NCI-H1694 treated with DMSO at 0.1 percent for 48 hours (cell line): ENCODE results near the gene PLEKHA8.
A peak's percentile ranks its signal among the peaks of the same experiment; 100 is the strongest.

Source experiments
- DNase-seq: peaks from one replicate; lab custom pipeline; 2025; lab: John Stamatoyannopoulos, UW

Gene PLEKHA8

DNA sequence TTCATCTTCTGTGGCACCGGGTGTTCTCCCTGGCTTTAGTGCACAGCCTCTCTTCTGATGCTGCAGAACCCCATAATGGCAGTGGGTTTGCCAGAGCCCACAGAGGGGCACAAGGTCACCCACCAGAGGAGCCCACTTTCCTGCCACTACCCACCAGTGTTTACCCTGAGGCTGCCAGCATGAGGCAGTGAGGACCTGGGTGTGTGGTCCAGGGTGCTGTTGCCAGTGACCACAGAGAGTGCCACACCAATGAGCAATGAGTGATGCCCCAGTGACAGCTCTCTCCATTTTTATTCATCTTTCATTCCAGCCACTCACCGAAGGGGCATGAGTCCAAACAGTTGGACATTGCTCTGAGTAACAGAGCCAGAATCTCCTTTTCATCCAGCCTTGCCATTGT lies 141.4 kb downstream of the PLEKHA8 start:
- DNase-seq: no peak

DNA sequence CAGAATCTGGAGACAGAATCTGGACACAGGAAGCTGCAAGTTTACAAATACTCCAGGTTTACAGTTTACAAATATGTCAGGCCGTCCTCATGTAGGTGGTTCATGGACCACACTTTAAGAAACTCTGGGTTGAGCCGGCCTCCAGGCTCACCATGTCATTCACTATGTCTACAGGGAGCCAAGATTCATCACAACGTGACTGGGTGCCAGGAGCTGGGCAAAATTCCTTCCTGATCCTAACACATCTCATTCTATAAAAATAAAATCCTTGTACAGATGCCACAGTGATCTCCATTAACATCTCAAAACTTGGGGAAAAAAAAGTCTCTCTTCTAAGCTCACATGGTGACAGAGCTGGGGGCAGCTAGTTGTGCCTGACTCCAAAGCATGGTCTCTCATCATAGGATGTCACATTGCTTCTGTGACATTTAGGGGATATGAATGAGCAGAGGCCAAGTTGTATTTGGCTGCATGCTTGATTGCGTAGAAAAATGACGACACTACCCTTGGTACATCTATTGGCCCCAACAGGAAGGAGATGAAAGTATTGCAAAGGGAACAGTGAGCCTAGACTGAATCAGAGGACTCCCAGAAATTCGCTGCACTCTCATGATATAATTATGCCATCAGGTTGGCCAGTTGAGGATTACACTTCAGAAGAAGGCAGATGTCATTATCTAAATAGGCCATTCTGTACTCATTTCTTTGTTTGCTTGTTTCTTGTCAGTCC lies 142.4 kb downstream of the PLEKHA8 start:
- no peak for DNase-seq

DNA sequence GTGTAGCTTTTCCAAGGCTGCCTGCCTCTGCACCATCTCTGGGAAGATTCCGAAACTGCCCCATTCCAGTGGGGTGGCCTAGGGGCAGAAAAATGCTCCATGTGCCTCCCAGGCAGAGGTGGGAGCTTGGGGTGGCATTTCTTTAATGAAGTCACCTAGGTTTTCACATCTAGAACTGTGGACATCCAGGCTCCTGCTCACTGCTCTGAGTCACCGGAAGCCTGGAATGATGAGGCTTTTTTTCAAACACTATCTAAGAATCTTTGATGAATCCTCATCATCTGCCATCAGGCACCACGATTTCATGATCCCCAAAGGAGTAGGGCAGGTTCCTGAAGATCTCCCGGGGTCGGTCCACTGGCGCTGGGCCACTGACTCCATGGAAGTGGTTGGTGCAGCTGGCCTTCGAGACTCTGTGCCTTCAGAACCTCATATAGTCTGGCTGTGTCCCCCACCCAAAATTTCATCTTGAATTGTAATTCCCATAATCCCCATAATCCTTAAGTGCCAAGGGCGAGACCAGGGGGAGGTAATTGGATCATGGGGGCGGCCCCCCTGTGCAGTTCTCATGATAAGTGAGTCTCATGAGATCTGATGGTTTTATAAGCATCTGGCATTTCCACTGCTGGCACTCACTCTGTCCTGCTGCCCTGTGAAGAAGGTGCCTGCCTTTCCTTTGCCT lies 143.7 kb downstream of the PLEKHA8 start:
- no peak for DNase-seq

DNA sequence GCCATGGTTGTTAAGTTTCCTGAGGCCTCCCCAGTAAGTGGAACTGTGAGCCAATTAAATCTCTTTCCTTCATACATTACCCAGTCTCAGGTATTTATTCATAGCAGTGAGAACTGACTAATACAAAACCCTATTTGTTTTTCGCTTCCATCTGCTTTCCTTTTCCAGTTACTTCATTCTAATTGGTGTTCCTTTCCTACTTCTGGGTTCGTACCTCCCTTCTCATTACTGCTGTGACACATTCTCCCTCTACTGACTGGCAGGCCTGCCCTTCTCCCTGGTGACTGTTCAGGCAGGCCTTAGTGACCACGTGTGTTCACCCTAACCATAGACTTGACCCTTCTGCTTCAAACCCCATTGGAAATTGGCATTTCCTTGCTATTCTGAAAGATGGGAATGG lies 144.2 kb downstream of the PLEKHA8 start:
- peak; percentile 74 for DNase-seq

DNA sequence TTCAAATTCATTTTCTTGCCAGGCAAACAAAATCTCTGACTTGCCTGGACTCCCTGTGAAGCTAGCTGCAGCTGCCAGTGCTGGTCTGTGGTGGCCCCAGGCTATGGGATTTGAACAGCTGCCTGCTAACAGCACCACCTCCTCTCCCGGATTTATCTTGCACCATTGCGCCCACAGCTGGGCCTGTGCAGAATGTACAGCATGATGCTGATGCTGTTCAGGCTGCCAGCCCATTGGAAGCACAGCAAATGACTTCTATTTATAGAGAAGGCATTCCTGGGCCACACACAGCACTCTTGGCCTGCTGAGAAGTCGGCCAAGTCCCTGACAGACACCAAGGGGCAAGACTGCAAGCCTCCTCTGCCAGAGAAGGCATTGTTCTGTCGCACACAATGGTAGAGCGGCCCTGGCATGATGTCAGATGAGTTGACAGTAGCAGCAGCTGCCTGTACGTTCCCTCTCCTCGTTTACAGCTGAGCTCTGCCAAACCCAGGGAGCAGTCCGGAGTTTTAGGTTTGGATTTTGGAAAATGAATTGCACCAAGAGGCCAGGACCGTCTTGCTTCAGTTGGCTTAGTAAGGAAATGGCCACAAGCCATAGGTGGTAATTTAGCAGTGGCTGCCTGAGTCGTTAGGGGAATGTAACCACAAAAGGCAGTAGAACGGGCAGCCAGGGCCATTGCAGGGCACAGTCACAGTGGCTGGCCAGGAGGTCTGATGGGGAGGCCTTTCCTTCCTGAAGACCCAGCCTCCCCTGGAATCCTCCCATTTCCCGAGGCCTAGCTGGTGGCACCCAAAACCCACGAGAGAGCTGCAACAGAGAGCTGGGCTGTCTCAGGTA lies 145.1 kb downstream of the PLEKHA8 start:
- peak; percentile 98 for DNase-seq

DNA sequence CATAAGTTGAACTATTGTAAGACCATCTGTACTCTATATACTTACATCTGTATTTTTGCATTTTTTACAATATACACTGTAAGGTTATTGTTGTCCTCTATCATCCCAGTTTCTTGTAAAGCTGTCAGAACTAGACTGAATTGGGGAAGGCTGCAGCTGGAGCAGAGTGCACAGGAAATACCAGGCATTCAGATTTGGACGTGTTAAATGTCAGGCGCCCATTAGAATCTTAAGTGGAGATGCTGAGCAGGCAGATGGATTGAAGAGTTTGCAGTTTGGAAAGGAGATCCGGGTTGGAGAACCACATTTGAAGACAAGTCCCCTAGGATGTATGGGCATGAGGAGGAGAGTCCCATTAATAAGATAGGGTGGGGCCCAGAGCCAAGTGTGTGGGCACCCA lies 147.0 kb downstream of the PLEKHA8 start:
- no peak for DNase-seq

DNA sequence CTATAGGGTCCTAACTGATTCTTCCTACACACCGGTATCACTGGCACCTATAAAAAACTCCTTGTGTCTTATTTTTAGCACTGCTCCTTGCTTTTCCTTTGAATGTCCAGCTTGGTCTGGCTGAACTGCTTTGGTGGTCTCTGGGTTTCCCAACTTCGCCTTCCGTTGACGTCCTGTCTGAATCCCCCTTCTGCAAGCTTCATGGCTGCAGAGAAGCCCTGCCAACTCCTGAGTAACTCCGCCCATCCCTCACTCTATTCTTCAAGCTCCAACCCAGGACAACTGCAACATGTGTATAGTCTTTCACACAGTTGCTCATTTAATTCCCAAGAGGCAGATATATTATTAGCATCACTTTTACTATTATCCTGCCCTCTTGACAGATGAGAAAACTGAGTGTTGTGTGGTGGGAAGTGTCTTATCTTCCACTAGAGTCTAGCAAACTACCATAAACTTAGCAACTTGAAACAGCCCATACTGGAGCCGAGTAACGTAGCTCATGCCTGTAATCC lies 147.5 kb downstream of the PLEKHA8 start:
- DNase-seq: no peak

DNA sequence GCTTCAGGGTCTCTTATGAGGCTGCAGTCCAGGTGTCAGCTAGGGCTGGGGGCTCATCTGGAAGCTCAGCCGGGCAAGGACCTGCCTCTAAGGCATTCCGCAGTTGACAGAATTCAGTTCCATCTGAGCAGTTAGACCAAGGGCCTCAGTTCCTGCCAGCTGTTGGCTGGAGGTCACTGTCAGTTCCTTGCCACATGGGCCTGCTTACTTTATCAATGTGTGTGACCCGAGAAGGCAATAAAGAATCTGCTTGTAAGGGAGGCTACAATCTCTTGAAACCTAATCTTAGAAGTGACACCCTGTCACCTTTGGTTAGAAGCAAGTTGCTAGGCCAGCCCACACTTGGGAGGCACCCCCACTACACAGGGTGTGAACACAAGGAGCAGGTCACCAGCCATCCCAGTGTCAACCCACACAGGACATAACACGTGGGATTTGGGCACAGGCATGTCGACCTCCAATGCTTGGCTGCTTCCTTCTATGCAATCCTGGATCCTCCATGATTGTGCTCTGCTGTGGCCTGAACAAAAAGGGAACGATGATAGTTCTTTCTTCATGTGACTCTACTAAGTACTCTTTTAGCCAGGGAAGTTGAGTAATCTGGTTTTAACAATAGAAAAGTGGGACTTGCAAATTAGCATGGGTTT lies 148.4 kb downstream of the PLEKHA8 start:
- DNase-seq: no peak

DNA sequence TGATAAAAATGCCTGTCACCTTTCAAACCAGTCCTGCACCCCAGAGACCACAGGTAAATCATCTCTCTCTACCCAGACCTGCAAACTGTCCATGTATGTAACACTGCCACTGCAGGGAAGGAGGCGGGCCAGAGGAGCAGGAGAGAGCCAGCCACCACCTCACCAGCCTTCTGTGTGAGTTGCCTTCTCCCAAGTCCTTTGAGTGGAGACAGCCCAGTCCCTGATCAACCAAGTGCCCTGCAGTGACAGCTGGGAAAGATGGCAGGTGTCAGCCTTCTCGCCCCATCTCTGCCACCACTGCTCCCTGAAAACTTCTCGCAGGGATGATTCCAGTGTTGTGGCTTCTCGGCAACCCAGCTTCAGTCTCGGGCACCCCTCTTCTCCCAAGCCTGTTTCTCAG lies 149.0 kb downstream of the PLEKHA8 start:
- DNase-seq: no peak

DNA sequence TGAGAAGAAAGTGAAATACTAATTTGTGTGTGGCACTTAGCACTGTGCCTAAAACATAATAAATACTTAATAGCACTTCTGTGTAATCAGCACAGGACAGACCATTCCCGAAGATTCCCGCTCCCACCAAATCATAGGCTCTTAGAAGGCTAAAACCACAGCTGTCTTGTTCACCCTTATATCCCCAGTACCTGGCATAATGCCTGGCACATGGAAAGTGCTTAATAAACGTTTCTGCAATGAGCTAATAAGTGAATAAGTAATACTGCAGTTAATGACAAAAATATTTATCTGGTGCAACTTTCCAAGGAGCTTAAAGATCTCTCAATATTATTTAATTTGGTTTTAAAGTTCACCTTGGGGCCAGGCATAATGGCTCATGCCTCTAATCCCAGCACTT lies 149.8 kb downstream of the PLEKHA8 start:
- no peak for DNase-seq

DNA sequence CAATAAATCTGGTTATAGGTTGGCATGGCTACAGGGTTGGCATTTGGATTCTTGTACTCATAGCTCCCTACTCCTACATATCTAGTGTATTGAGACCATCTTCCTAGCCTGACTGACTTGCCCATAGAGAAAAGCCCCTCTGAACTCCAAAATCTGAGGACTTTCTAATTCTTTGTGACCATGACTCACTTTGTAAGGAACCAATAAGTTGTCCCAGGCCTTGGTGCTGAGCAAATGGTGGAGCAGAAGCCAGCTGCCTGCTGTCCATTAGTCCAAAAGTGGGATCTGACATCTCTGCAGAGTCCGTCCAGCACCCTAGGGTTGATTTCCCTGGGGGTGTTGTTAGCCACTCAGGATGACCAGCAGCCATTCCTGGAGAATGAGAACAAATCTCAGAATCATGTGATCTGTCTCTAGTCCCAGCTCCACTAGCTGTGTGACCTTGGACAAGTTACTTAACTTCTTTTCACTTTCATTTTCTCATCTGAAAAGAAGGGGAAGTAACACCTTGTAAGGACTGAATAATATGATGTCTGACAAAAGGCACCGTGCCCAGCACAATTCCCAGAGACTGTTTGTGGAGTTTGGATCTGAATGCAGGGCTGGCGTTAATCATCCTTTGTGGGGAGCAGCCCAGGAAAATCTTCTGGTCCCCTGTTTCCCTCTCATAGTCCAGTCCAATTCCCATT lies 150.7 kb downstream of the PLEKHA8 start:
- no peak for DNase-seq
